ENCODE data around the gene CYP27B1. TPM values are rescaled to one million over a fixed set of nuclear protein-coding genes. Genes with fewer than 3 reads are reported as not detected.
"Not testable (repeated sequence)": the region's sequence is repeated elsewhere in the genome, so short reads cannot be mapped to it uniquely, and the experiment has no call there.

The CYP27B1 gene
- total RNA-seq, 1 donor = 1.3 TPM

DNA sequence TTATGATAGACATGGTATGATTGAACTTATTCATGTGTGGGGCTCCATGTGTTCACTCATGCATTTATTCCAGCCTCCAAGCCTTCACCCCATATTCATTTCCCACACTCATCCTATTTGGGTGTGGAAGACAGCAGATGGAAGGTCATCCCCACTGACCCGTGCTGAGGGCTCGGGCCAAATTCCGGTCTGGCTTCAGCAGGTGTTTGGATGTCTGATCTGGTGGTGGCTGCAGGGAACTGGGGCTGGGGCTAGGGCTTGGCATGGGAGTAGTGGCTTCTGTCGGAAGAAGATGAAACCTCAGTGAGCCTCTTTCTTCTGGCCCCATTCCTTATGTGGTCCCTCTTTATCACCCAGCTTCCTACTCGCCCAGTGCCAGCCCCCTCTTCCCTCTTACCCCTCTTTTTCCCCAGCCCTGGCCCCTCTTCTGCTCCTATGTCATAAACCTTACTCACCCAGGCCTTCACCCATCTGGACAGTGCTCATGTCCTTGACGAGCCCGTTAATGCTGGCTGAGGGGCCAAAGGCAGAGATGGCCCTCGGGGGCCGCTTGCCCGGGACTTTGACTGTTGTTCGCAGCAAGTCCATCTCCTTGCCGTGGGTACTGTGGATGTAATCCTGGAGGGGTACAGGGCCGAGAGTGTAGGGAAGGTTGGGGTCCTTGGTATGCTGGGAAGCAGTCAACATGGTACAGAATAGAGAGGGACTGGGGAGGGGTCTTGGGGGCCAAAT is 36.4 kb downstream of the CYP27B1 start:
- H3K4me1 ChIP-seq (ENCODE audit: insufficient read depth, low read length) = no peaks in the 10 kb centered on the region
- H3K9me3 ChIP-seq (ENCODE audit: low read depth, low read length) = no peaks in the 10 kb centered on the region
- no peak overlapping the region for H3K4me3 ChIP-seq (ENCODE audit: low read length)
- no peaks in the 10 kb centered on the region for H3K27me3 ChIP-seq (ENCODE audit: insufficient read depth, low read length)

DNA sequence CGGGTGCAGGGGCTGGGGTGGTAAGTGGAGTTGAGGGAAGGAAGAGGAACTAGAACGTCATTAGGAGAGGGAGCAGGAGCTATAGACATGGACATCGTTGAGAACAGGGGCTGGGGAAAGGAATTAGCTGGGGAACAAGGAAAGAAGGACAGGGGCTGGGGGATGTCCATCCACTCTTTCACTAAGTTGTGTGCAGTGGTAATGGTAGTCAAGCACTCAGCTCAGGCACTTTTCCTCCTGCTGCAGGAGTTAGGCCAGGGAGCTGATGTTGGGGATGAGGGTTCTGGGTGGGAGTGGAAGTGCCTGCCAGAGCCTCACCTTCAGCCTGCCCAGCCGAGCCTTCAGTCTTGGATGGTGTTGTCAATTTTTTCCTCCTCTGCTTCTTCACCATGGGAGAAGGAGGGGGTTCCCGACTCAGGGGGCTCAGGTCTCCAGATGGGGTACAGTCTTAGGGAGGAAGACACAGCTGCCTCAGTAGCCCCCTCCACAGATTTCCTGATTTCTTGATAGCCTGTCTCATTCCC is 37.5 kb downstream of the CYP27B1 start:
- no peaks in the 10 kb centered on the region for H3K9me3 ChIP-seq (ENCODE audit: low read depth, low read length)
- no peaks in the 10 kb centered on the region for H3K27me3 ChIP-seq (ENCODE audit: insufficient read depth, low read length)
- no peaks in the 10 kb centered on the region for H3K4me1 ChIP-seq (ENCODE audit: insufficient read depth, low read length)
- H3K4me3 ChIP-seq (ENCODE audit: low read length) = no peak overlapping the region

DNA sequence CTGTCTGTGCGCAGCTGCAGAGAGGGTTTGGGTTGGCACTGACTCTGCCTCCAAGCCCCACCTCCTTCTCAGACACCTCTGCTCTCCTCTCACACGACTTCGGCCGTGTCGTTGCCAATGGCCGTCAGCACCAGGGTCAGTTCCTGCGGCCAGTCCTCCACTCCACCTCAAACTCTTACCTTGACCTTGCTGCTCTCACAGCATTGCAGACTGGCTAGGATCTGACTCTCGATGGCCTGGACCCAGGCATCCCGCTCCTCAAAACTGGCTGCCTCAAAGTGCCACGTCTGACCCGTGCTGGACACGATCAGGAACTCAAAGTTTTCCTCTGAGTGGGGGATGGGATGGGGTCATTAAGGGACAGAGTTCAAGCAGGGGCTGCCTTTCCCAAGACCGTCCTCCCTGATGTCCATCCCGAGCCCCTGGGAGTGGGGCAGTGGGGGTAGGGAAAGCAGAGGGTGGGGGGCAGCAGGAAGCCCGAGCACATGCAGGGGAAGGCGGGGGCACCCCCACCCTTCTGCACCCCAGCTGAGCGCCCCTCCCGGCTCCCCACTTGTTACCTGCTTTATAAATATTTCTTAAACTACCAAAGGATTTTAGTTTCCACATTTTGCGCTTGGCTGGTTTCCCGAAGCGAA is 39.0 kb downstream of the CYP27B1 start:
- no peak overlapping the region for H3K4me3 ChIP-seq (ENCODE audit: low read length)
- no peaks in the 10 kb centered on the region for H3K9me3 ChIP-seq (ENCODE audit: low read depth, low read length)
- H3K4me1 ChIP-seq (ENCODE audit: insufficient read depth, low read length) = no peaks in the 10 kb centered on the region
- H3K27me3 ChIP-seq (ENCODE audit: insufficient read depth, low read length) = no peaks in the 10 kb centered on the region

DNA sequence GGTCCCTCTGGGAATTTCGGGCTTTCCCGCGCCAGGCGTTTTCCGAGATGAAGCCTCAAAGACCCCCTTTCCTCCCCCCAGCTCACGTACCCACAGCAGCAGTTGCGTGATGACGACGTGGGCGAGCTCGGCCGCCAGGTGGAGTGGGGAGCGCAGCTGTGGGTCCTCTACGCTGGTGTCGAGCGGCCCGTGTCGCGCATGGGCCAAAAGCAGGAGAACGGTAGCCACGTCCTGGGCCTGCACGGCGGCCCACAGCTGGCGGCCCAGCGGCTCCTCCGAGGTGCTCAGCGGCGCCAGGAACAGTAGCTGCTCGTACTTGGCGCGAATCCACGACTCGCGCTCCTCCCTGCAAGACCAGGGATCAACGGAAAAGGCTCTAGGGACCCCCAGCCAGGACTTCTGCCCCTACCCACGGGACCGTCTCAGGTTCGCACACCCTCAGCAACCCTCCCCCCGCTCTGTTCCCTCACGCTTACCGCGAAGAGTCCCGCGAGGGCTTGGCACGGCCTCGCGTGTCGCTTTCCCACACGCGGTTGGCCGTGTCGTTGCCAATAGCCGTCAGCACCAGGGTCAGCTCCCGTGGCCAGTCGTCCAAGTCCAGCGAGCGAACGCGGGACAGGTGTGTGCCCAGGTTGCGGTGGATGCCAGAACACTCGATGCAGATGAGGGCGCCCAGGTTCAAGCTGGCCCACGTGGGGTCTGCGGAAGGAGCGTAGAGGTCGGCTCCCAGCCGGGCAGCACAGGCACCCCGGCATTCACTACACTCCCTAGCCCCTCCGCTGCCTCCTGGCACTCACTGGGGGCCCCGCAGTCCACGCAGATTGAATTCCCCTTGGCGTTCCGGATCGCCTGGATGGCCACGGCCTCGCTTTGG is 39.8 kb downstream of the CYP27B1 start:
- no peaks in the 10 kb centered on the region for H3K9me3 ChIP-seq (ENCODE audit: low read depth, low read length)
- H3K4me1 ChIP-seq (ENCODE audit: insufficient read depth, low read length) = no peaks in the 10 kb centered on the region
- H3K4me3 ChIP-seq (ENCODE audit: low read length) = no peak overlapping the region

DNA sequence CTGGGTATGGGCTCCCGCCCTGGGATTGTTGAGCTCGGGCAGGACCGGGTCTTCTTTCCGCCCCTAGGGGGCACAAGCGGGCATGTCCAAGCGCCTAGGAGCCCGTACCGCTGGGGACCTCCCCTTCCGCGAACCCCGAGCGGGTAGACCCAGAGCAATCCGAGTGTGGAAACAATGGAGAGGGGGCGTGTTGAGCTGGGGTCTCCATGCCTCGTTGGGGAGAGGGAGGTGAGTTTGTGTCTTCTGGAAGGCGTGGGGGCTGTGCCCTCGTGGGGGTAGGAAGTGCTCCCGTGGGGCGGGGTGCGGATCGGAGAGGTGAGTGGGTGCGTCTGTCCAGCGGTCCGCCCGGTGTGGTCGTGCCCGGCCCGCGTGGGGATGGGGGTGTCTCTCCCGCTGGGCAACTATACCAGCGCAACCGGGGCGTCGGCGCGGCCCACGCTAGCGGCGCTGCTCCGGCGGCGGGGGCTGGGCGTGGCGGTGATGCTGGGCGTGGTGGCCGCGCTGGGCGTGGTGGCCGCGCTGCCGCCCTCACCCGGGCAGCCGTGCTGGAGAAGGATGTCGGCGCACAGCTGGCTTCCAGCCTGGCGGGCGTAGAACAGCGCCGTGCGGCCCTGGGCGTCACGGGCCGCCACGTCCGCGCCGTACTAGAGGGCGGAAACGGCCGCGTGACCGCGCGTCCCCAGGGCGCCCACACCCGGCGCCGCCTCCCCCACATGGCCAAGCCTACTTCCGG is 40.6 kb downstream of the CYP27B1 start:
- Histone ChIP-seq H3K4me1 (ENCODE audit: insufficient read depth, low read length) (no peaks in the 10 kb centered on the region), H3K27me3 (ENCODE audit: insufficient read depth, low read length) (no peaks in the 10 kb centered on the region), H3K4me3 (ENCODE audit: low read length) (no peak overlapping the region), H3K9me3 (ENCODE audit: low read depth, low read length) (no peaks in the 10 kb centered on the region)

More for the DNA sequence above, 39.8 kb downstream of the CYP27B1 start:
- H3K27me3 ChIP-seq (ENCODE audit: insufficient read depth, low read length) = no peaks in the 10 kb centered on the region

DNA sequence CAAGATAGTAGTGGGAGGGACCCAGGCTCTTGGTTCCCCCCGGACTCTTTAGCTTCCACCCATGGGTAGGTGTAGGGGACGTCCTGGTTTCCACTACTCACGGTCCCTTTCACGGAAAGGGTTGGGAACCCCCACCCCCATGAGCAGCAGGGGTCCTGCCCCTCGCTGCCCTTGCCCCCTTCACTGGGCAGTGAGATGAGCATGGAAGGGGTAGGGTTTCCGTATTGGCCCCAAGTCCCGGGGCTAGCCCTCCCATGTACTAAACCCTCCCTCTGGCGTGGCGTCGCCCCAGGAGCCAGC is 41.1 kb downstream of the CYP27B1 start:
- Histone ChIP-seq H3K4me1 (ENCODE audit: insufficient read depth, low read length) (no peaks in the 10 kb centered on the region), H3K4me3 (ENCODE audit: low read length) (no peak overlapping the region), H3K9me3 (ENCODE audit: low read depth, low read length) (no peaks in the 10 kb centered on the region), H3K27me3 (ENCODE audit: insufficient read depth, low read length) (no peaks in the 10 kb centered on the region)

DNA sequence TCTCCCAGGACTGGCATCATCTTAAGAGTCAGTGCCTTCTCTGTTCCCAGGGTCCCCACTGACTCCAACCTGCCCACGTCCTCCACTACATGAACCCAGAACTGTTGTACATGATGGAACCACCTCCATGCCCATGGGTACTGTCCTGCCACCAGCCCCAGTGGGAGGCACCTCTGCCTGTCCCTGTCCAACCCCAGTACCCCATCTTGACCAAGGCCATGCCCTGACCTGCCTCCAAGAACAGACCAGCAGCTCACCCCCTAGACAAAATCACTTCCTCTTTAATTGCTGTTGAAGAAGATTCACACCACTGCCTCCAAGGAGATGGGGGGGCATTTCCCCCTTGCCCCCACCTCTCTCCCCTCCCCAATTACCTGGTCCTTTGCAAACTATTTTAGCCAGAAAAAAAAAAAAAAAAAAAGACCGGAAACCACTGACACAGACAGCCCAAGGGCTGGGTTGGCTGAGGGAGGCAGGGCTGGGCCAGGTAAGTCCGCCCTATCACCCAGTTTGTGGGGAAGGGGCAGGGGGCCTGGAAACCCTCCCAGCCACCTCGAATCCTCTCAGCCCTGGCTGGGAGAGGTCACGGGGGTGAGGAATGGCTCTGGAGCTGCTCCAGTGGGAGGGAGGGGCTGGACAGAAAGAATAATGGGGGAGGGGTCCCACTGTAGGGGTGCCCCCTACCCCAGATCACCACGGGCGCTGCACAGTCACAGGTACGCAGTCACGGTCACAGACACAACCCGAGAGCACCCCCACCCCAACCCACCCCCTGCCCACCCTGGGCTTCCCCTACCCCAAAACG is 41.7 kb downstream of the CYP27B1 start:
- Histone ChIP-seq H3K27me3 (ENCODE audit: insufficient read depth, low read length) (no peaks in the 10 kb centered on the region), H3K9me3 (ENCODE audit: low read depth, low read length) (no peaks in the 10 kb centered on the region), H3K4me1 (ENCODE audit: insufficient read depth, low read length) (no peaks in the 10 kb centered on the region), H3K4me3 (ENCODE audit: low read length) (no peak overlapping the region)

DNA sequence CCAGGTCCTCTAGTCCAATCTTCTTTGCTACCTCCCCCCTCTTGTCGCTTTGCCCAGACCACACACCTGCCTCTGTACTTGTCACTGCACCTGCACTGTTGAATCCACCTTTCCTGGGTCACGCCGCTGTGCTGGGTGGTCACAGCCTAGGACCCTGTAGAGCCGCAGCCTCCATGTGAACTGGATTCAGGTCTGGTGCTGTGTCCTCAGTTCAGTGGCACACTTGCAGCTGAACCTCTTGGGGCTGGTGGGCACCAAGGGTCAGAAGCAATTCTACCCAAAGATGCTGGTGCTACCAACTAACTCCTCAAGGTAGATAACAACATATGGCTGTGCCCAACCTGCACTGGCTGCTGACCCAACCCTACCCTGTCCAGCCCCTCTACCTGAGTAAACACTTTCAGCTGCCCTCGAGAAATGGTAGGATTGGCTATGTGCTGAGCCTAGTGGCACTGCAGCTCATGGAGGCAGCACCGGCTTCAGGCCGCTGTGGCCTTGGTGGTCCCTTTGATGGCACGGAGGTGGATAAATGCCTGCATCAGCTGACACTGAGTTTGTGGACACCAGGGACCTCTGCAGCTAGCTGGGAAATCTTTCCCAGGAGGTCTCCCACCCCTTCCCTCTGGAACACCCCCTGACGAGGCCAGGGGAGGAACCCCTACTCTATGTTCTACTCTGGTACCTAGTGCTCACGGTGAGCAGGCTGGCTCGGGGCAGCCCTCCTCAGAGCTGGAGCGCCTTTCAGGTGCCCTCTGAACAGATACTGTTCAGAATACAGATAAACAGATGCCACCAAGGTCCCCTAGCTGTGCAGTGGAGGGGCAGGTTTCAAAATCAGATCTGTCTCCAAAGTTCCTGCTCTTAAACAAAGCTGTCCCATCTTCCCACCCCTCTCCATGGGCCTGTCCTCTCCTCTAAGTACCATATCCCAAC is 42.6 kb downstream of the CYP27B1 start:
- Histone ChIP-seq H3K4me3 (ENCODE audit: low read length) (no peak overlapping the region), H3K9me3 (ENCODE audit: low read depth, low read length) (no peaks in the 10 kb centered on the region), H3K27me3 (ENCODE audit: insufficient read depth, low read length) (no peaks in the 10 kb centered on the region), H3K4me1 (ENCODE audit: insufficient read depth, low read length) (no peaks in the 10 kb centered on the region)

DNA sequence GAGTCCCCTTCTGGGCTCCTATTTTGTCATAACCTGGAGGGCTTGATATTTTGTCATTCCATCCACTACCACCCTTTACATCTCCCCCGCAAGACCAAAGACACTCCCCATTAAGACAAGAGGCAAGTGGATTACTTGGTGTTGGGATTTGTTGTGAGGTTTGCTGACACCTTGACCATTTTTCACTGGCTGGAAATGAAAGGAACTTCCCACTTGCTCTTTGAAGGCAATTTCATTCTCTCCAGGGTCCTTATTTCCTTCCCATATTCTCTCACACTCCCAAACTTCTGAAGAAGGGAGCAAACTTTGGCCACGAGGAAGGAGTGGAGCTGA is 43.3 kb downstream of the CYP27B1 start:
- H3K27me3 ChIP-seq (ENCODE audit: insufficient read depth, low read length) = no peaks in the 10 kb centered on the region
- H3K9me3 ChIP-seq (ENCODE audit: low read depth, low read length) = no peaks in the 10 kb centered on the region
- H3K4me3 ChIP-seq (ENCODE audit: low read length) = no peak overlapping the region
- H3K4me1 ChIP-seq (ENCODE audit: insufficient read depth, low read length) = no peaks in the 10 kb centered on the region

DNA sequence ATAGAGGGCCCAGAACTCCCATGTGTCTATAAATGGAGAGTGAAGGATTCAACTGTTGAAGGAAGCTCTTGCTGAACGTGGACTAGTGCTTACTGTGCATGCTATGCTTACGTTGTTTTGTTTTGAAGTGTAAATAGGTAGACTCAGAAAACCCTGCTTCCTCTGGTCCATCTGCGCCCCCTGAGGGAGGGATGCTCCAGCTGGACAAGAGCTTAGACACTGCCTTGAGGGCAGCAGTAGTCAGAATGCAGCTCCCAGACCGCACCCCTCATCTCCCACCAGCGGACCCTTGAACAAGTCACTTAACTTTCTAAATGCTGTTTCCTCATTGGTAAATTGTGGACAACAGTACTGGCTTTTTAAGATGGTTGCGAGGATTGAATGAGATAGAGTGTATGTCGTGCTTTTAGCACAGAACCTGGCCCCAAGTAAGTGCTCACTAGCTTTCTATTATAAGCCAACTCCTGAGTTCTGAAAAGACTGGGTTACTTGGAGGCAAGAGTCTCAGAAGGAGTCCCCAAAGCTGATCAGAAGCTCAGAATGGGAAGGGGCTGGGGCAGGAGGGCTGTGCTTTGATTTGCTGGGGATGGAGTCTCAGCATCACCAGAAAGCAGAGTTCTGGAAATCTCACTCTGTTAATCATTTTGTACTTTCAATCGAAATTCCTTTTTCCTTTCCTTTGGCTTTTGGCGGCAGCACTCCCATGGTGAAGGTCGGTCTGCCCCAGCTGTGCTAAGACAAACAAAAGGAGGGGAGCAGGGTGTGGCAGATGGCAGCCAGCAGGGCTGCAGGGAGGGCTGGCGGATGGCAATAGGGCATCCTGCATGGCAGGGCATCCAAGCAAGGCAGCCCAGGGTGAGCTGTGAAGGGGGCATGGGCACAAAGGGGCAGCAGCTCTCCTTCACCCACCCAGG is 43.9 kb downstream of the CYP27B1 start:
- H3K9me3 ChIP-seq (ENCODE audit: low read depth, low read length) = no peaks in the 10 kb centered on the region
- no peaks in the 10 kb centered on the region for H3K27me3 ChIP-seq (ENCODE audit: insufficient read depth, low read length)
- no peak overlapping the region for H3K4me3 ChIP-seq (ENCODE audit: low read length)
- no peaks in the 10 kb centered on the region for H3K4me1 ChIP-seq (ENCODE audit: insufficient read depth, low read length)

DNA sequence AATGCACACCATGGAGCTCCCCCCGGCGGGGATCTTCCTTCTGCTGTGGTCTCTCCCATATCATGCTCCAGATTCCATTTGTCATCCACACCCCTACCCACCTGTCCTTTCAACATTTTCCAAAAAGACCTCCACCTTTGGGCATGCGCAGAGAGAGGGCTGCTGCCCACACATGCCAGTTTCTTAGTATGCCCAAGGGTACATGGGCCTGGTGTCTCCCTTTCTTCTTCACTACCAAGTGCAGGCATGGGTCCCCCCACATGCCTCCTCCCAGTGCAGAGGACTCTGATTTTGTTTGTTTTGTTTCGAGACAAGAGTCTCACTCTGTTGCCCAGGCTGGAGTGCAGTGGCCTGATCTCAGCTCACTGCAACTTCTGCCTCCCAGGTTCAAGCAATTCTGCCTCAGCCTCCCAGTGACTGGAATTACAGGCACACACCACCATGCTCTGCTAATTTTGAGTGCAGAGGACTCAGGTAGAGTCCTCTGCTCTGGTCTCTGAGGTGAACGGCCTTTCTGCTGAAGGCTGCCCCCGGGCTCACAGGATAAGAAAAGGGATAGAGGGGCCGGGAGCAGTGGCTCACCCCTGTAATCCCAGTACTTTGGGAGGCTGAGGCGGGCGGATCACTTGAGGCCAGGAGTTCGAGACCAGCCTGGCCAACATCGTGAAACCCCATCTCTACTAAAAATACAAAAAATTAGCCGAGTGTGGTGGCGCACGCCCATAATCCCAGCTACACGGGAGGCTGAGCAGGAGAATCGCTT is 44.9 kb downstream of the CYP27B1 start:
- H3K4me1 ChIP-seq (ENCODE audit: insufficient read depth, low read length); H3K27me3 ChIP-seq (ENCODE audit: insufficient read depth, low read length); H3K4me3 ChIP-seq (ENCODE audit: low read length); H3K9me3 ChIP-seq (ENCODE audit: low read depth, low read length): not testable (repeated sequence)

All from mononuclear cell (primary cell).